ENCODE results near the gene CORO1C.

DNA sequence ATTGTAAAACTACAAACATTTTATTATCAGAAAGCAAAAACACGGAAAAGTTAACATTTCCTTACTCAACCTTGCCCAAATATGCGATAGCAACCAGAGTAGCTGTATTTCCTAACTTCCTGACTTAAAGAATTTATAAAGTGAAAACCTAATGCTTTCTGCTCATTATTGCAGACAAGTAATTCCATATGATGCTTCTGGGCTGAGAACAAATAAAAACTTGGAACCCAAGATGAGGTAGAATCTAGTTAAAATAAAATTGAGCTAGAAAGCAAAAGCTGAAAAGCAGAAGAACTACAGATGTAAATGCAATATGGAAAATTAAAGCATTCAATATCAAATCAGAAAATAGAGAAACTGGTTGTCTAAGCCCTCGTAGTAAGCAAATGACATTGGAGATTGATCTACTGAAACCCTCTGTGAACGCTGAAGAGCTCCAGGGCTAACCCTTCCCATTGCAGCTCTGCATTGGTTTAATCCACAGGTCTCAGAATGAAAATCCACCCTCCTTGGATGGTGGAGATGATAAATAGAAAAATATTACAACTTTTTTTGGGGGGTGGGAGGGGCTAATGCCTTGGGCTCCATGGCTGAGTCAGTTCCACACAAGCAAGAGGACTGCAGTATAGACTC lies 40.7 kb downstream of the CORO1C start:
- no peak for TF ChIP-seq CTCF (IDR thresholded peaks at IDR 0.05; ENCODE audit: extremely low read depth in 1 of 2, insufficient read depth in 1 of 2, low read depth in 1 of 2, low read length in 2 of 2)
- TF ChIP-seq POLR2A (IDR thresholded peaks at IDR 0.05; ENCODE audit: low read depth, low read length) = no peak
- TF ChIP-seq EZH2 (IDR thresholded peaks at IDR 0.05; ENCODE audit: borderline replicate concordance, low read depth, low read length, severe bottlenecking) = no peak
- TF ChIP-seq POLR2AphosphoS5 (IDR thresholded peaks at IDR 0.05; ENCODE audit: insufficient read depth, low read depth, low read length) = no peak
- TF ChIP-seq, protein P1, sequence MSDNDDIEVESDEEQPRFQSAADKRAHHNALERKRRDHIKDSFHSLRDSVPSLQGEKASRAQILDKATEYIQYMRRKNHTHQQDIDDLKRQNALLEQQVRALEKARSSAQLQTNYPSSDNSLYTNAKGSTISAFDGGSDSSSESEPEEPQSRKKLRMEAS (IDR thresholded peaks at IDR 0.05; ENCODE audit: insufficient read depth, insufficient read length) = no peak
- no peak for TF ChIP-seq GATA2 (IDR thresholded peaks at IDR 0.05; ENCODE audit: insufficient read depth, insufficient read length, low read depth, low read length)

Measured in endothelial cell of umbilical vein (primary cell).